GM12873 (cell line): ENCODE results near the gene FRMD1.

Source experiments
- CTCF ChIP-seq: IDR thresholded peaks from 2 replicates; pipeline ENCODE4 v1.5.1; 2012; ENCODE audit warnings: low read depth, mild to moderate bottlenecking, moderate library complexity, low read length, control low read depth; ENCODE audit not compliant: insufficient read depth; ENCODE audit errors: missing control alignments

Gene FRMD1

GRCh38 chr6:168102315-168102985, 23.4 kb upstream of the FRMD1 start:
- TF ChIP-seq CTCF, result no peak

- no peak for TF ChIP-seq CTCF
These were observed 22.7 kb upstream of the FRMD1 start for GRCh38 chr6:168101590-168102314.

- TF ChIP-seq CTCF, result no peak
These were observed 22.0 kb upstream of the FRMD1 start for GRCh38 chr6:168100803-168101589.

GRCh38 chr6:168100011-168100802, 21.2 kb upstream of the FRMD1 start:
- no peak for TF ChIP-seq CTCF

- TF ChIP-seq CTCF, result no peak
These were observed 20.4 kb upstream of the FRMD1 start for GRCh38 chr6:168099201-168100010.

GRCh38 chr6:168098431-168098861, 19.4 kb upstream of the FRMD1 start:
- TF ChIP-seq CTCF, result no peak
